Fibroblast of mammary gland (primary cell): ENCODE data around the gene ZRANB3.

Source experiments
- DNase-seq: peaks from one replicate; pipeline ENCODE4 v3.0.0-alpha.2; 2010; ENCODE audit warnings: low read depth
- H3K4me3 ChIP-seq: 2 replicates; pipeline ENCODE4 v1.5.1; 2011; ENCODE audit warnings: low read depth, mild to moderate bottlenecking, low read length, moderate library complexity; ENCODE audit not compliant: control insufficient read depth
- TF ChIP-seq, protein P1 (sequence below): conservative IDR thresholded peaks from 2 replicates; pipeline ENCODE4 v1.5.1; 2011; ENCODE audit warnings: low read depth, low read length, inconsistent platforms; ENCODE audit not compliant: control insufficient read depth, insufficient read depth

The ZRANB3 gene

GRCh38 chr2:135218426-135218825, 312.6 kb downstream of the ZRANB3 start:
- no peak for DNase-seq
- H3K4me3 ChIP-seq: no peak overlapping the region
- TF ChIP-seq, protein P1, sequence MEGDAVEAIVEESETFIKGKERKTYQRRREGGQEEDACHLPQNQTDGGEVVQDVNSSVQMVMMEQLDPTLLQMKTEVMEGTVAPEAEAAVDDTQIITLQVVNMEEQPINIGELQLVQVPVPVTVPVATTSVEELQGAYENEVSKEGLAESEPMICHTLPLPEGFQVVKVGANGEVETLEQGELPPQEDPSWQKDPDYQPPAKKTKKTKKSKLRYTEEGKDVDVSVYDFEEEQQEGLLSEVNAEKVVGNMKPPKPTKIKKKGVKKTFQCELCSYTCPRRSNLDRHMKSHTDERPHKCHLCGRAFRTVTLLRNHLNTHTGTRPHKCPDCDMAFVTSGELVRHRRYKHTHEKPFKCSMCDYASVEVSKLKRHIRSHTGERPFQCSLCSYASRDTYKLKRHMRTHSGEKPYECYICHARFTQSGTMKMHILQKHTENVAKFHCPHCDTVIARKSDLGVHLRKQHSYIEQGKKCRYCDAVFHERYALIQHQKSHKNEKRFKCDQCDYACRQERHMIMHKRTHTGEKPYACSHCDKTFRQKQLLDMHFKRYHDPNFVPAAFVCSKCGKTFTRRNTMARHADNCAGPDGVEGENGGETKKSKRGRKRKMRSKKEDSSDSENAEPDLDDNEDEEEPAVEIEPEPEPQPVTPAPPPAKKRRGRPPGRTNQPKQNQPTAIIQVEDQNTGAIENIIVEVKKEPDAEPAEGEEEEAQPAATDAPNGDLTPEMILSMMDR: no peak

GRCh38 chr2:135212757-135213156, 318.3 kb downstream of the ZRANB3 start:
- peak; percentile 10 for DNase-seq
- TF ChIP-seq, protein P1: no peak
- H3K4me3 ChIP-seq: no peak overlapping the region

- H3K4me3 ChIP-seq: no peak overlapping the region
- TF ChIP-seq, protein P1: no peak
- DNase-seq: no peak
These were observed 323.0 kb downstream of the ZRANB3 start for GRCh38 chr2:135208016-135208415.

DNA sequence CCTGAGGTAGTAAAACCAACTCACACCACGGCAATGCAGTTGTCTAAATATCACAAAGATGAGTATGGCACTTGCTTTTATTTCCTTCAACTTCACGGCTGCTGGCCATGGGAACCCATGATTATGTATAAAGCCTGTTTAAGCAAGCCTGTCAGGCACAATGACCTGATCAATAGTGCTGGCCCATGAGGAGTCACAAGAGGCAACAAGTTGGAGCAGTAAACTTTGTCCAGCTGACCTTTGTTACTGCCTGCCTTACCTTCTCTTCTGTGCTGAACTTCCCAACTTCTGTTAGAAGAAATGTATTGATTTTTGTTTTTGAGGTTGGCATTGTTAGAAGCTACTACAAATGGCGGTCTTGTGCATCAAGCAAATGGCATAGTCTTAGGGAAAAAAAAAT, 327.1 kb downstream of the ZRANB3 start:
- H3K4me3 ChIP-seq: no peak overlapping the region

DNA sequence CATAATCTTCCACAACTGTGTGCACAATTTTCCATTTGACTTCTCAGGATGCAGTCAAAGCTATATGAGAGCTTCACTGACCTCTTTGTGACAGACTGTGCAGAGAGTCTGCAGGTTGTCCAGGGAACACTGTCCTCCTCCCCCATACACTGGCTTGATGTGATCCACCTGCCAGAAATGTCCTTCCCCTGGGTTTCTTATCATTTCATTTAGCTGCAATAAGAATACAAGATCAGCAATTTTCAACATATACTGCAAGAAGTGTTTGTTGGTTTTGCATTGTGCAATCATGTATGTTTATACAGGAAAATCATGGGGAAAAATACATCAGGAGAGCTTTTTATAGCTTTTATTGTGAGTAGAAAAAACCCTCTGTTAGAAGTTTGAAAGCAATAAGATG, 328.3 kb downstream of the ZRANB3 start:
- DNase-seq: no peak
- TF ChIP-seq, protein P1: no peak
- H3K4me3 ChIP-seq: no peak overlapping the region

More for the DNA sequence above, 327.1 kb downstream of the ZRANB3 start:
- TF ChIP-seq, protein P1: no peak
- DNase-seq: no peak

GRCh38 chr2:135198481-135198880, 332.5 kb downstream of the ZRANB3 start:
- no peak for DNase-seq
- no peak overlapping the region for H3K4me3 ChIP-seq
- TF ChIP-seq, protein P1: no peak

DNA sequence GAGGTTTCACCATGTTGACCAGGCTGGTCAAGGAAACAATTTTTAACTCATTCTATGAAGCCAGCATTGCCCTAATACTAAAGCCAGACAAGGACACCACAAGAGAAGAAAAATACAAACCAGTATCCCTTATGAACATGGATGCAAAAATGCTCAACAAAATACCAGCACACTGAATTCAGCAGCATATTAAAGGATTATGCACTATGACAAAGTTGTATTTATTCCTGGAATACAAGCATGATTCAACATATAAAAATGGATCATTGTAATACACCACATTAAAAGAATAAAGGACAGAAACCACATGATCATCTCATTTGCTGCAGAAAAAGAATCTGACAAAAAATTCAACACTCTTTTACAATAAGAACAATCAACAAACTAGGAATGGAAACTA, 340.2 kb downstream of the ZRANB3 start:
- no peak for DNase-seq
- no peak overlapping the region for H3K4me3 ChIP-seq
- TF ChIP-seq, protein P1: no peak
